Measurements from ENCODE around the gene SLCO2B1.

DNA sequence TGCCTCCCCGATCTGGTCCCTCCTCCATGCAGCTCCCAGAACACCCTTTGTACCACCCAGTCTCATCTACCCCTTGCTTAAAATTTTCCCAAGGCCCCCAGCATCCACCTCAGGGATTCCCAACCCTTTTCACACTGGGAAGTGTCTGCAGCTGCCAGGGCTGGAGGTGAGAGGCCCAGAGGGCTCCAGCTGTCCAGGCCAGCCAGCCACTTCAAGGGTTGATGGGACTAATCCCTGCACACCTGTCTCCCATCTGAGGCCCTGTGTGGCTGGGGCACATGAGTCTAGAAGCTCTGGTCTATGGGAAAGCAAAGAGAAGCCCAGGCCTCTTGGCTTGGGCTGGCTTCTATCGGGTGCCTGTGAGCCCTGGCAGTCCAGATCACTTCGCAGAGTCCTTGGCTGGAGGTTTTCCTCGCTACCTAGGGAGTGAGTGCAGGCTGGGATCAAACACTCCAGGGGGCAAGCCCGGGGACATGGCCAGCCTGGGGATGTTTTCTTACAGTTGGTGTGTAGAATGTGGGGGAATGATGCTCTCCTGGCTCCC is 48.6 kb downstream of the SLCO2B1 start:
- no peak for TF ChIP-seq CTCF (IDR thresholded peaks at IDR 0.05 in 4 of 5, conservative IDR thresholded peaks at IDR 0.05 in 1 of 5)
- no peak for TF ChIP-seq POLR2A (IDR thresholded peaks at IDR 0.05)

Data from gastrocnemius medialis (tissue), 4 donors.